ENCODE data around the gene CLSTN3.

The CLSTN3 gene

GRCh38 chr12:7096979-7097378 is 33.2 kb upstream of the CLSTN3 start:
- no peak for TF ChIP-seq GATA3 (IDR thresholded peaks at IDR 0.05; ENCODE audit: low read depth, low read length)
- TF ChIP-seq GATA2 (IDR thresholded peaks at IDR 0.05; ENCODE audit: low read depth, low read length), result no peak

GRCh38 chr12:7099290-7099996 is 30.7 kb upstream of the CLSTN3 start:
- no peak for TF ChIP-seq GATA3 (IDR thresholded peaks at IDR 0.05; ENCODE audit: low read depth, low read length)
- TF ChIP-seq GATA2 (IDR thresholded peaks at IDR 0.05; ENCODE audit: low read depth, low read length), result no peak

- TF ChIP-seq GATA3 (IDR thresholded peaks at IDR 0.05; ENCODE audit: low read depth, low read length) (no peak), GATA2 (IDR thresholded peaks at IDR 0.05; ENCODE audit: low read depth, low read length) (no peak)
Measured at GRCh38 chr12:7100239-7100638, 29.9 kb upstream of the CLSTN3 start.

- TF ChIP-seq GATA3 (IDR thresholded peaks at IDR 0.05; ENCODE audit: low read depth, low read length), result no peak
- no peak for TF ChIP-seq GATA2 (IDR thresholded peaks at IDR 0.05; ENCODE audit: low read depth, low read length)
Measured at GRCh38 chr12:7101047-7101693, 29.0 kb upstream of the CLSTN3 start.

GRCh38 chr12:7101694-7102131 is 28.5 kb upstream of the CLSTN3 start:
- TF ChIP-seq GATA3 (IDR thresholded peaks at IDR 0.05; ENCODE audit: low read depth, low read length), result no peak
- no peak for TF ChIP-seq GATA2 (IDR thresholded peaks at IDR 0.05; ENCODE audit: low read depth, low read length)

- TF ChIP-seq GATA2 (IDR thresholded peaks at IDR 0.05; ENCODE audit: low read depth, low read length) (no peak), GATA3 (IDR thresholded peaks at IDR 0.05; ENCODE audit: low read depth, low read length) (no peak)
Measured at GRCh38 chr12:7102582-7102981, 27.6 kb upstream of the CLSTN3 start.

GRCh38 chr12:7103837-7104584 is 26.2 kb upstream of the CLSTN3 start:
- TF ChIP-seq GATA2 (IDR thresholded peaks at IDR 0.05; ENCODE audit: low read depth, low read length) (no peak), GATA3 (IDR thresholded peaks at IDR 0.05; ENCODE audit: low read depth, low read length) (no peak)

- TF ChIP-seq GATA2 (IDR thresholded peaks at IDR 0.05; ENCODE audit: low read depth, low read length) (no peak), GATA3 (IDR thresholded peaks at IDR 0.05; ENCODE audit: low read depth, low read length) (no peak)
Measured at GRCh38 chr12:7106082-7106481, 24.1 kb upstream of the CLSTN3 start.

GRCh38 chr12:7107636-7108002 is 22.6 kb upstream of the CLSTN3 start:
- no peak for TF ChIP-seq GATA2 (IDR thresholded peaks at IDR 0.05; ENCODE audit: low read depth, low read length)
- TF ChIP-seq GATA3 (IDR thresholded peaks at IDR 0.05; ENCODE audit: low read depth, low read length), result no peak

GRCh38 chr12:7108003-7108795 is 22.0 kb upstream of the CLSTN3 start:
- TF ChIP-seq GATA3 (IDR thresholded peaks at IDR 0.05; ENCODE audit: low read depth, low read length), result no peak
- TF ChIP-seq GATA2 (IDR thresholded peaks at IDR 0.05; ENCODE audit: low read depth, low read length), result no peak

GRCh38 chr12:7108796-7109571 is 21.2 kb upstream of the CLSTN3 start, which contains the start of gene C1RL:
C1RL (minus strand) TSS chr12:7109214; CDS start chr12:7109180, 34 bp downstream.
- TF ChIP-seq GATA3 (IDR thresholded peaks at IDR 0.05; ENCODE audit: low read depth, low read length), result no peak
- TF ChIP-seq GATA2 (IDR thresholded peaks at IDR 0.05; ENCODE audit: low read depth, low read length), result no peak

- no peak for TF ChIP-seq GATA3 (IDR thresholded peaks at IDR 0.05; ENCODE audit: low read depth, low read length)
- TF ChIP-seq GATA2 (IDR thresholded peaks at IDR 0.05; ENCODE audit: low read depth, low read length), result no peak
Measured at GRCh38 chr12:7109572-7109920, 20.6 kb upstream of the CLSTN3 start.

- no peak for TF ChIP-seq GATA2 (IDR thresholded peaks at IDR 0.05; ENCODE audit: low read depth, low read length)
- TF ChIP-seq GATA3 (IDR thresholded peaks at IDR 0.05; ENCODE audit: low read depth, low read length), result no peak
Measured at GRCh38 chr12:7110661-7111060, 19.5 kb upstream of the CLSTN3 start.
